ENCODE data around the gene CLC.
A peak's percentile ranks its signal among the peaks of the same experiment; 100 is the strongest.
"Not testable (repeated sequence)": the region's sequence is repeated elsewhere in the genome, so short reads cannot be mapped to it uniquely, and the experiment has no call there.

The CLC gene

DNA sequence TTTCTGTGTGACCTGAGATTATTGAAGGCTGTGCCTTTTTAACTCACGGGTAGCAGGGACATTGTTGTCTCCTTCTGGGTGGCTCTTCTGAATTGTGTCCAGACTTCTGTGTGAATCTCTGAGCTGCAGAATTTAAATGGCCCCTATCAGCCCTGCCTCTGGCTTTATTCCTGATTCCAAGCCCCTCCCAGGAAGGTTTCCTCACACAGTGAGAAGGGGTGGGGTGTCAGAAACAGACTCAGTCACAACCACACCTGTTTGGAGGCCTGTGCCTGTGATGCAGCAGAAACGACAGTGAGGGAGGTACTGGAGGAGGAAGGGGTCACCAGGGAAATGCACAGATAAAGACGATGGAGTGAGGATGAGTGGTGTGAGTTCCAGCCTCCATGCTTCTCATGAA is at the start of gene CLC:
Gene CLC (minus strand): TSS at position 139 of the 400 bp plus-strand sequence. CDS start 77 bp downstream, at position 62.
- H3K4me3 ChIP-seq (ENCODE audit: control insufficient read depth, low read depth, low read length): no peak within 1 kb of the TSS
- no peak for DNase-seq (ENCODE audit: low read depth)
- no peak for TF ChIP-seq CTCF (conservative IDR thresholded peaks at IDR 0.05; ENCODE audit: control insufficient read depth, insufficient read depth, low read depth, low read length)

DNA sequence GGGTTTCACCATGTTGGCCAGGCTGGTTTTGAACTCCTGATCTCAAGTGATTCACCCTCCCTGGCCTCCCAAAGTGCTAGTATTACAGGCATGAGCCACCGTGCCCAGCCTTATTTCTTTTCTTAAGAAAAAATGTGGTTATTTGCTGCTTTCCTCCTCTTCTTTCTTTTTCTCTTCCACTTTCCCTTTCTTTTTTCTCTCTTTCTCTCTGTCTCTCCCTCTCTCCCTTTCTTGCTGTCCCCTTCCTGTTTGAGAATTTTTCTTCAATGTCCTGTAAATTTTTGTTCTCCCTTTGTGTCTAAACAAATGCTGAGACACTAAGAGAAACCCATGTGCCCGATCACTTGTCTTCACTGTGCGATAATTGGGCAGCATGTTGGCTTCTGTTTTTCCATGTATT is 43.1 kb upstream of the CLC start:
- DNase-seq (ENCODE audit: low read depth): no peak
- TF ChIP-seq CTCF (conservative IDR thresholded peaks at IDR 0.05; ENCODE audit: control insufficient read depth, insufficient read depth, low read depth, low read length): no peak
- no peak overlapping the region for H3K4me3 ChIP-seq (ENCODE audit: control insufficient read depth, low read depth, low read length)

DNA sequence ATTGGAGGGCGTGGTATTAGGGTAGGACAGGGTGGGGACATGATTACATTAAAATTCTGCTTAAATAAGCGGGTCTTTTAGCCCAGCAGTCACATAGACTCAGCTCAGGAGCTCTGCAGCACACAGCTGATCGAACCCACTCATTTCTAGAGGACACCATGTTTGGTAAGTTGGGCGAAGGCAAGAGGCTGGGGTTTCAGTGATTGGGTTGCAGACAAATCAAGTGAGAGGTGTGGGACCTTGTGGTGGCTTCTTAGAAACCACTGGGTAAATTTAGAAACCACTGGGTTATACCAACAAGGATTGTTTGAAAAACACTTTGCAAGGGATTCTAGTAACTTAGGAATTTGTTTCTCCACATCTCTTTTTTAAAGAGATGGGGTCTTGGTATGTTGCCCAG is 40.9 kb upstream of the CLC start, which contains the start of gene LEUTX:
Gene LEUTX (plus strand): TSS at position 92 of the 400 bp plus-strand sequence. CDS start 67 bp downstream, at position 159.
- H3K4me3 ChIP-seq (ENCODE audit: control insufficient read depth, low read depth, low read length): no peak within 1 kb of the TSS
- TF ChIP-seq CTCF (conservative IDR thresholded peaks at IDR 0.05; ENCODE audit: control insufficient read depth, insufficient read depth, low read depth, low read length): no peak
- no peak for DNase-seq (ENCODE audit: low read depth)

- DNase-seq (ENCODE audit: low read depth): no peak
- no peak for TF ChIP-seq CTCF (conservative IDR thresholded peaks at IDR 0.05; ENCODE audit: control insufficient read depth, insufficient read depth, low read depth, low read length)
- H3K4me3 ChIP-seq (ENCODE audit: control insufficient read depth, low read depth, low read length): no peak overlapping the region
Measured at GRCh38 chr19:39768786-39769185, 31.0 kb upstream of the CLC start.

GRCh38 chr19:39768334-39768733 is 30.5 kb upstream of the CLC start:
- H3K4me3 ChIP-seq (ENCODE audit: control insufficient read depth, low read depth, low read length): no peak overlapping the region
- DNase-seq (ENCODE audit: low read depth): no peak
- no peak for TF ChIP-seq CTCF (conservative IDR thresholded peaks at IDR 0.05; ENCODE audit: control insufficient read depth, insufficient read depth, low read depth, low read length)

DNA sequence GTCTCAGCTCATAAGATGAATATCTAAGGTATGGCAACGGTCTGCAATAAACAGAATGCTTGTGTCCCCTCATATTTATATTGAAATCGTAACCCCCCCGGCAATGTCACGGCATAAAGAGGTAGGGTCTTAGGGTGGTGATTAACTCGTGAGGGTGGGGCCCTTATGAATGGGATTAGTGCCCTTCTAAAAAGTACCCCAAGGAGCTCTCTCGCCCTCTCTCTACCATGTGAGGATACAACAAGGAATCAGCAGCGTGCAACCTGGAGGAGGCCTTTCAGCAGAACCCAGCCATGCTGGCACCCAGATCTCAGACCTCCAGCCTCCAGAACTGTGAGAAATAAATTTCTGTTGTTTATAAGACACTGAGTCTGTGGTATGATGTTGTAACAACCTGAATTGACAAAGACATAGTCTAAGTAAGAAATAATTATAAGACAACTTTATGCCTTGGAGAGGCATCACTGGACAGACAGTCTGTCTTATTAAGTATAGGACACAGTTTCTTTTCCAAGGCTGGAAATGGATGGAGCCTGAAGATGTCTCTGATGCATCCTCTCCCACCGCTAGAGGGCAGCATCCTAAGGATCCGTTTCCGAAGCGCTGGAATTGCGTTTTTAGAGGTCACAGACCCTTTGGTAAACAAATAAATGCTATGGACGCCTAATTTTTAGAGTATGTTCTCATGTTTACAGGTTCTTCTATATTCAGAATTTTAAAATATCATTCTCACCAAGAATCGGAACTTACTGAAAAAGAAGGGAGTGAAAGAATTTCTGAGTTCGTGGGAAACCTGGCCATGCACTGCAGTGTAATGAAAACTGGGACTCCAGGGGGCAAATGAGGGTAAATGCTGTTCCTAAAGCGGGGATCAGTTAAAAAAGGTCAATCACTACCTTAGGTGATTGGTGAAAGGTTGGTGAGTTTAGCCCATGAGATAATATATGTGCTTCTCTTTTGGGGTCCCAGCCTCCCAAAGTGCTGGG is 27.6 kb upstream of the CLC start:
- TF ChIP-seq CTCF (conservative IDR thresholded peaks at IDR 0.05; ENCODE audit: control insufficient read depth, insufficient read depth, low read depth, low read length): peak; percentile 84
- DNase-seq (ENCODE audit: low read depth): peak; percentile 56

GRCh38 chr19:39761851-39762250 is 24.0 kb upstream of the CLC start:
- DNase-seq (ENCODE audit: low read depth): not testable (repeated sequence)

More for the DNA sequence above, 27.6 kb upstream of the CLC start:
- no peak overlapping the region for H3K4me3 ChIP-seq (ENCODE audit: control insufficient read depth, low read depth, low read length)

More at GRCh38 chr19:39761851-39762250, 24.0 kb upstream of the CLC start:
- not testable (repeated sequence) for H3K4me3 ChIP-seq (ENCODE audit: control insufficient read depth, low read depth, low read length)
